LNCaP clone FGC (cell line): ENCODE measurements around the gene FAF2.

Source experiments
- DNase-seq: peaks from one replicate; pipeline ENCODE4 v3.0.0-alpha.2; 2011; ENCODE audit warnings: low read depth
- H3K4me3 ChIP-seq: 2 replicates; pipeline ENCODE4 v1.5.1; 2011; ENCODE audit warnings: mild to moderate bottlenecking, low read depth, low read length, control low read depth
- CTCF ChIP-seq: IDR thresholded peaks from 2 replicates; pipeline ENCODE4 v1.5.1; 2012; ENCODE audit warnings: mild to moderate bottlenecking; ENCODE audit not compliant: control insufficient read depth, insufficient read depth; ENCODE audit errors: extremely low read depth

FAF2 gene

GRCh38 chr5:176420086-176420485, 28.1 kb upstream of the FAF2 start:
- TF ChIP-seq CTCF = no peak
- no peak for DNase-seq
- H3K4me3 ChIP-seq = no peak overlapping the region

DNA sequence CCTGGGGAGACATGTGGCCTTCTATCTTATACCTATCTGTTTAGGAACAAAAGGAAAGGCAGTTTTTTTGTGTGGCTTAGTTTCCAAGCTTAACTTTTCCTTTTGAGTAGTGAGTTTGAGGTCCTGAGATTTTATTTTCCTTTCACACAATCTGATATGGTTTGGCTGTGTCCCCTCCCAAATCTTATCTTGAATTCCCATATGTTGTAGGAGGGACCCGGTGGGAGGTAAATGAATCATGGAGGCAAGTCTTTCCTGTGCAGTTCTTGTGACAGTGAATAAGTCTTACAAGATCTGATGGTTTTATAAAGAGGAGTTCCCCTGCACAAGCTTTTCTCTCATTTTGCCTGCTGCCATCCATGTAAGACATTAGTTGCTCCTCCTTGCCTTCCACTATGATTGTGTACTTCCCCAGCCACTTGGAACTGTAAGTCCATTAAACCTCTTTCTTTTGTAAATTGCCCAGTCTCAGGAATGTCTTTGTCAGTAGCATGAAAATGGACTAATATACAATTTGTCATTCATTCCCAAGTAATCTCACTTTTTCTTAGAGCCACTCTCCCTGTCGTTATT, 27.1 kb upstream of the FAF2 start:
- TF ChIP-seq CTCF = no peak
- DNase-seq = no peak
- no peak overlapping the region for H3K4me3 ChIP-seq

DNA sequence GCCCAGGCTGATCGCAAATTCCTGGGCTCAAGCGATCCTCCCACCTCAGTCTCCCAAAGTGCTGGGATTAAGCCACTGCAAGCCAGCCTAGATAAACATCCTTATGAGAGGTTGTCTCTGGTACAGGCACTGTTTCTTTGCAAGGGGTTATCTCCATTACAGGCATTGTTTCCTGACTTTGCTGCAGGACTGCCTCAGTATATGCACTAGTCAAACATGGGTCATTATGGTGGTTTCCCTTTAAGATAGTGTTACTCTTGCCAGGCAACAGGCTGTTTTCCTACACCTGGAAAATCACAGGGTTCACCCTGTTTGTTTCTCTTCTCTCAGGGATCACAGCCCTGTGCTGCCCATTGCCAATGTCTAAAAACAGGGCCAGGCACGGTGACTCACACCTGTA, 24.0 kb upstream of the FAF2 start:
- no peak overlapping the region for H3K4me3 ChIP-seq
- TF ChIP-seq CTCF = no peak
- DNase-seq = no peak

- no peak overlapping the region for H3K4me3 ChIP-seq
- DNase-seq = no peak
- TF ChIP-seq CTCF = no peak
These were observed 23.0 kb upstream of the FAF2 start for GRCh38 chr5:176425138-176425537.

GRCh38 chr5:176425791-176426190, 22.4 kb upstream of the FAF2 start:
- no peak overlapping the region for H3K4me3 ChIP-seq
- no peak for DNase-seq
- TF ChIP-seq CTCF = no peak

GRCh38 chr5:176426876-176427275, 21.3 kb upstream of the FAF2 start:
- DNase-seq = no peak
- TF ChIP-seq CTCF = no peak
- H3K4me3 ChIP-seq = no peak overlapping the region

DNA sequence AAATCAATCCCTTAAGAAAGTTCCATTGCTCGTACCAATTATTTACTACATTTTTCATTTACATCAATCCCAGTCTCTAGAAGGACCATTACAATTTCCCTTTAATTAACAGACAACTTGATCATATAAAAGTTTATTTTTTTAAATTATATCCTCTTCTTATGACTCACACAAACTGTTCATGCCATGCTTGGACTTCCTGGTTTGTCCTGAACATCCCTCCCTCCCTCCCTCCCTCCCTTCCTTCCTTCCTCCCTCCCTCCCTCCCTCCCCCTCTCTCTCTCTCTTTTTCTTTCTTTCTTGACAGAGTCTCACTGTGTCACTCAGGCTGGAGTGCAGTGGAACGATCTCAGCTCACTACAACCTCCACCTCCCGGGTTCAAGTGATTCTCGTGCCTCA, 20.2 kb upstream of the FAF2 start:
- no peak for DNase-seq

More for the DNA sequence above, 20.2 kb upstream of the FAF2 start:
- TF ChIP-seq CTCF = no peak
- no peak overlapping the region for H3K4me3 ChIP-seq
